ENCODE results near the gene NHEJ1. TPM values are rescaled to one million over a fixed set of nuclear protein-coding genes. Genes with fewer than 3 reads are reported as not detected.

The NHEJ1 gene
- total and polyA plus RNA-seq, 12 donors = 3.8 to 12.0 (median 7.1) TPM

GRCh38 chr2:219207134-219207883 is 46.7 kb upstream of the NHEJ1 start:
- peaks cover 8 to 31% (median 20%) of the 10 kb centered on the region in 9 donors for H3K4me1 ChIP-seq
- TF ChIP-seq, protein P1, sequence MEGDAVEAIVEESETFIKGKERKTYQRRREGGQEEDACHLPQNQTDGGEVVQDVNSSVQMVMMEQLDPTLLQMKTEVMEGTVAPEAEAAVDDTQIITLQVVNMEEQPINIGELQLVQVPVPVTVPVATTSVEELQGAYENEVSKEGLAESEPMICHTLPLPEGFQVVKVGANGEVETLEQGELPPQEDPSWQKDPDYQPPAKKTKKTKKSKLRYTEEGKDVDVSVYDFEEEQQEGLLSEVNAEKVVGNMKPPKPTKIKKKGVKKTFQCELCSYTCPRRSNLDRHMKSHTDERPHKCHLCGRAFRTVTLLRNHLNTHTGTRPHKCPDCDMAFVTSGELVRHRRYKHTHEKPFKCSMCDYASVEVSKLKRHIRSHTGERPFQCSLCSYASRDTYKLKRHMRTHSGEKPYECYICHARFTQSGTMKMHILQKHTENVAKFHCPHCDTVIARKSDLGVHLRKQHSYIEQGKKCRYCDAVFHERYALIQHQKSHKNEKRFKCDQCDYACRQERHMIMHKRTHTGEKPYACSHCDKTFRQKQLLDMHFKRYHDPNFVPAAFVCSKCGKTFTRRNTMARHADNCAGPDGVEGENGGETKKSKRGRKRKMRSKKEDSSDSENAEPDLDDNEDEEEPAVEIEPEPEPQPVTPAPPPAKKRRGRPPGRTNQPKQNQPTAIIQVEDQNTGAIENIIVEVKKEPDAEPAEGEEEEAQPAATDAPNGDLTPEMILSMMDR (IDR thresholded peaks at IDR 0.05) = no peak
- H3K9me3 ChIP-seq = peaks cover 0 to 2% (median 0%) of the 10 kb centered on the region in 11 donors
- WGBS, 2 donors = 17 to 18% methylated on average over 22 of the region's 22 CpGs
- DNase-seq (no peak), ATAC-seq (peak in 1 of 8 donors; percentile 2)
- intact Hi-C loops (cut with DNase I) = loop anchor here in 5 of 10 donors (2.0 to 5.0 kb wide), 5 partner anchors 31 to 71 kb away; partner anchors contain the start of genes CNPPD1 (in 2 of the 5), NHEJ1 (in 2 of the 5), DNAJB2 (in 1 of the 5) and SLC23A3 (in 1 of the 5)
- H3K27me3 ChIP-seq = no peaks in the 10 kb centered on the region
- peaks cover 0 to 45% (median 17%) of the 10 kb centered on the region in 9 donors for H3K36me3 ChIP-seq
- peak overlapping the region; percentile 80 to 99 (median 95) for H3K27ac ChIP-seq
- H3K4me3 ChIP-seq = peak overlapping the region; percentile 33 to 82 (median 70)

DNA sequence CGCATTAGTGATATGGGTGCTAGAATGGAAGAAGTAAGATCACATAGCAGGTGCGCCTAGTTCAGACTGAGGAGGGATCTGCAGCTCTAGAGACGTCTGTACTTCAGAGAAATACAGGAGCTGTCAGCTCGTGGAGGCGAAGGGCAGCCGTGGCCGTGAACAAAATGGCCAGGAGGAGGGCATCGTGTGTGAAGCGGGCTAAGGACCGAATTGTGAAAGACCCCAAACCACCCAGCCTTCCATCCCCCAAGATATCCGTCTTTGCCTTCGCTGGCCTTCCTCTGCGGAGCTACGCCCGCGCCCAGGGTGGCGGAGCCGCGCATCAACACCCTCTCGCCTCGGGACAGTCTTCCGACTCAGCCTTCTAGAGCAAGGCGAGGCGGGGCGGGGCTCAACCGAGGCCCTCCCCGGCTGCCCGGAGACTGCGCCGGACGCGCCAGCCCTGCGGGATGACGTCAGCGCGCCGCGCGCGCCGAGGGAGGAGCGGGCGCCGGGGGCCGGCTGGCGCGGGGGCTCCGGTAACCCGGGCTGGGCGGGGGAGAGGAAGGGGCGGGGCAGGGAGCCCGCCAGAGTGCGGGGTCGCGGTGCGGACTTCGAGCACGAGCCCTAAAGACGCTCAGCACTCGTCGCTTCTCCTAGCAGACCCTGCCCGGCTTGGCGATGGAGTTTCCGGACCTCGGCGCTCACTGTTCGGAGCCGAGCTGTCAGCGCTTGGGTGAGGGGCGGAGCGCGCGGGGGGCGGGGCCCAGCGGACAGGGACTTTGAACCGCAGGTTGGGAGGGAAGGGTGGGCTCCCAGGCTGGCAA is 45.9 kb upstream of the NHEJ1 start, which contains the start of gene ZFAND2B:
Gene ZFAND2B (plus strand): TSS at position 455 of the 806 bp plus-strand sequence. CDS start 206 bp downstream, at position 661.
- Histone ChIP-seq H3K36me3 (peaks cover 0 to 40% (median 17%) of the 10 kb centered on the region in 9 donors), H3K27ac (peak within 1 kb of the TSS; percentile 80 to 99 (median 95)), H3K27me3 (no peaks in the 10 kb centered on the region), H3K4me3 (peak within 1 kb of the TSS; percentile 33 to 82 (median 70)), H3K4me1 (peaks cover 8 to 30% (median 20%) of the 10 kb centered on the region in 9 donors), H3K9me3 (peaks cover 0 to 2% (median 0%) of the 10 kb centered on the region in 11 donors)
- WGBS, 2 donors = 0 to 1% methylated on average over 48 to 75 of the region's 76 CpGs
- TF ChIP-seq, protein P1 (IDR thresholded peaks at IDR 0.05) = peak in 1 of 9 donors; percentile 7
- intact Hi-C loops (cut with DNase I) = loop anchor here in 7 of 10 donors (1.0 to 5.0 kb wide), 9 partner anchors 12 to 72 kb away; partner anchors contain the start of genes CNPPD1 (in 2 of the 7), NHEJ1 (in 2 of the 7), ABCB6 (in 1 of the 7) and DNAJB2 (in 1 of the 7)
- peak; percentile 94 to 96 for DNase-seq
- peak; percentile 97 to 99 (median 98) for ATAC-seq

DNA sequence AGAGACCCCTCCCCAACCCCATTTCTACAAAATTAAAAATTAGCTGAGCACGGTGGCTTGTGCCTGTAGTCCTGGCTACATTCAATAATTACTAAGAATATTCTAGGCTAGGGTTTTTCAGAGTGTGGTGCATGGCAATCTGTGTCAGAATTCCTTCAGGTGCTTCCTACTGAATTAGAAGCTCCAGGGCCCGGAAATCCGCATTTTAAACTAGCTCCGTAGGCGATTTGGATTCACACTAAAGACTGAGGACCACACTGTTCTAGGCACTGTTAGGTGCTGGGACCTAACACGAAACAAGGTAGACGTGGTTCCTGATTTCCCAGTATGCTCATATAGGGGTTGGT is 45.3 kb upstream of the NHEJ1 start:
- Histone ChIP-seq H3K4me1 (peaks cover 8 to 25% (median 20%) of the 10 kb centered on the region in 9 donors), H3K27me3 (no peaks in the 10 kb centered on the region), H3K4me3 (peak overlapping the region; percentile 33 to 82 (median 70)), H3K9me3 (peaks cover 0 to 2% (median 0%) of the 10 kb centered on the region in 11 donors), H3K36me3 (peaks cover 0 to 35% (median 17%) of the 10 kb centered on the region in 9 donors), H3K27ac (peak overlapping the region; percentile 80 to 99 (median 95))
- DNase-seq = no peak
- no peak for ATAC-seq
- 17 to 20% methylated on average over 7 of the region's 7 CpGs for WGBS, 2 donors
- TF ChIP-seq, protein P1 (IDR thresholded peaks at IDR 0.05) = no peak
- intact Hi-C loops (cut with DNase I) = loop anchor here in 7 of 10 donors (1.0 to 5.0 kb wide), 9 partner anchors 12 to 73 kb away; partner anchors contain the start of genes CNPPD1 (in 2 of the 7), NHEJ1 (in 2 of the 7), ABCB6 (in 1 of the 7) and DNAJB2 (in 1 of the 7)

All from heart right ventricle (tissue), 16 donors.